HG03521 (cell line): ENCODE results near the gene USP1.

Experiments
- ATAC-seq: cut with Tn5 transposase; IDR thresholded peaks from one replicate; pipeline ENCODE4 v1.9.1; 2021; ENCODE audit warnings: mild to moderate bottlenecking, moderate library complexity; ENCODE audit not compliant: unreplicated experiment

The USP1 gene, protein sequence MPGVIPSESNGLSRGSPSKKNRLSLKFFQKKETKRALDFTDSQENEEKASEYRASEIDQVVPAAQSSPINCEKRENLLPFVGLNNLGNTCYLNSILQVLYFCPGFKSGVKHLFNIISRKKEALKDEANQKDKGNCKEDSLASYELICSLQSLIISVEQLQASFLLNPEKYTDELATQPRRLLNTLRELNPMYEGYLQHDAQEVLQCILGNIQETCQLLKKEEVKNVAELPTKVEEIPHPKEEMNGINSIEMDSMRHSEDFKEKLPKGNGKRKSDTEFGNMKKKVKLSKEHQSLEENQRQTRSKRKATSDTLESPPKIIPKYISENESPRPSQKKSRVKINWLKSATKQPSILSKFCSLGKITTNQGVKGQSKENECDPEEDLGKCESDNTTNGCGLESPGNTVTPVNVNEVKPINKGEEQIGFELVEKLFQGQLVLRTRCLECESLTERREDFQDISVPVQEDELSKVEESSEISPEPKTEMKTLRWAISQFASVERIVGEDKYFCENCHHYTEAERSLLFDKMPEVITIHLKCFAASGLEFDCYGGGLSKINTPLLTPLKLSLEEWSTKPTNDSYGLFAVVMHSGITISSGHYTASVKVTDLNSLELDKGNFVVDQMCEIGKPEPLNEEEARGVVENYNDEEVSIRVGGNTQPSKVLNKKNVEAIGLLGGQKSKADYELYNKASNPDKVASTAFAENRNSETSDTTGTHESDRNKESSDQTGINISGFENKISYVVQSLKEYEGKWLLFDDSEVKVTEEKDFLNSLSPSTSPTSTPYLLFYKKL

GRCh38 chr1:62436466-62437272, at the start of gene USP1:
USP1 (plus strand) TSS chr1:62437049; CDS start chr1:62439868, 2,819 bp downstream.
- ATAC-seq, result peak; percentile 74

DNA sequence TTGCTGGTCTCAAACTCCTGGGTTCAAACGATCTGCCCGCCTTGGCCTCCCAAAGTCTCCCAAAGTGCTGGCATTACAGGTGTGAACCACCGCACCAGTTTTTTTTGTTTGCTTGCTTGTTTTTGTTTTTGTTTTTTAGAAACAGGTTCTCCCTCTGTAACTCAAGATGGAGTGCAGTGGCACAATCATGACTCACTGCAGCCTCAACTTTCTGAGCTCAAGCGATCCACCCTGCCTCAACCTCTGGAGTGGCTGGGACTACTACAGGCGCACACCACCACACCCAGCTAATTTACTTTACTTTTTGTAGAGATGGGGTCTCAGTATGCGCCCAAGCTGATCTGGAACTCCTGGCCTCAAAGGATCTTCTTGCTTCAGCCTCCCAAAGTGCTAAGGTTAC, 47.3 kb upstream of the USP1 start:
- ATAC-seq, result no peak

- no peak for ATAC-seq
Measured at GRCh38 chr1:62390071-62390470, 46.8 kb upstream of the USP1 start.

GRCh38 chr1:62391369-62391971, 45.4 kb upstream of the USP1 start:
- no peak for ATAC-seq

GRCh38 chr1:62392951-62393350, 43.9 kb upstream of the USP1 start:
- no peak for ATAC-seq

- no peak for ATAC-seq
Measured at GRCh38 chr1:62394646-62395045, 42.2 kb upstream of the USP1 start.

DNA sequence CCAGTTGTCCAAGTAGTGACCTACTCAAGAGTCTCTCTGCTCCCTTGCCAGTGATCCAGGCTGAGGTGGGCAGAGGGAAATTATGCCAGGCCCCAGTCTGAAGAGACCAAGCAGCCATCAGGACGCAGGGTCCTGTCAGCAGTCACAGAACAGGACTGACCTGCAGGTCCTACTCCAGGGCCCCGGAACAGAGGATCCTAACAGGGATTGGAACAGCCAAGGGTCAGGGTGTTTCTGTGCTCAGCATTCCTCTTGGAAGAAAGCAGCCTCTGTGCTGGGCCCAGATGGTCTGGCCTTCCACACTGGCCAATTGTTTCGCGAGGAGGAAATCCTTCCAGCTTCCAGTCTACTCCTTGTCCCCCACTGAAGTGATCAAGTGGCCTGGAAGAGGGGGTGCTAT, 41.6 kb upstream of the USP1 start:
- ATAC-seq, result no peak

GRCh38 chr1:62396871-62397270, 40.0 kb upstream of the USP1 start:
- ATAC-seq, result no peak

GRCh38 chr1:62397301-62397700, 39.5 kb upstream of the USP1 start:
- ATAC-seq, result no peak

DNA sequence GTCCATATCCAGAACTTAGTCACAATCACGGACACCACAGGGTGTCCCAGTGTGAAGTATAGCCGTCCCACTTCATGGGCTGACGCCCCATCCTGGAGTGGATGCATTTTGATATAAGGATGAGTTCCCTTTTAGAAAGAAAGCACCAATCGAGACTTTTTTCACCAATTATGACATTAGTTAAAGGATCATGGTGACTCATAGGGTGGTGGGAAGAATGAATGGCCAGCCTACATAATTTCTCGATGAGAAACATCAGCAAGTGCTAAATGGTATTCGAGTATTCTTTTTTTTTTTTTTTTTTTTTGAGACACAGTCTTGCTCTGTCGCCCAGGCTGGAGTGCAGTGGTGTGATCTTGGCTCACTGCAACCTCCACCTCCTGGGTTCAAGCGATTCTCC, 38.5 kb upstream of the USP1 start:
- no peak for ATAC-seq

DNA sequence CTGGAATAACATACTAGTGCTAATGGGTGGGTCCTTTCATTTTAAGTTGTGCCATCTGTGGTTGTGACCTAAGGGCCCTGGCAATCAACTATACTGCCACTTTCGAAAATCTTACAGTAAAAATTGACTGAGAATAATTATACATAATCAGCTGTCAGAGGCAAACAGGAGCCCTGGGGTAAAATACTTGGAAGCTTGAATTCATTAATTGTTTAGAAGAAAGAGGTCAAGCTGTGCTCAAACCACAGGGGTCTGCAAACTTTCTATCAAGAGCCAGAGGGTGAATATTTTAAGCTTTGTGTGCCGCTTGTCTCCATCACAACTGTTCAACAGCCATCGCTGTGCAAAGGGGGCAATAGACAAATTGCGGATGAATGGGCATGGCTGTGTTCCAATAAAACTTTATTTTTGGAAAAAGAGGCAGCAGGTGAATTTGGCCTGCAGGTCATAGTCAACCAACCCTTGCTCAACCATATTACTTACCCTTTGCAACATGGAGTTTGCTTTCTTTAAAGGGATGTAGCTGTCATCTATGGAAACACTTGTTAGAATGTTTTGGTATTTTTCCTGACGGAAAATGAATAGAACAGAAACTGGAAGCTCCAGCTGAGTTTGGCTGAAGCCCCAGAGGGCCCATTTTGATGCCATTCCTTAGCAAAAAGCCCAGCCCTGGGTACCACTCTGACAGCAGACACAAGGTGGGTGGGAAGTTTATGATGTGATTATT, 35.7 kb upstream of the USP1 start:
- ATAC-seq, result no peak

DNA sequence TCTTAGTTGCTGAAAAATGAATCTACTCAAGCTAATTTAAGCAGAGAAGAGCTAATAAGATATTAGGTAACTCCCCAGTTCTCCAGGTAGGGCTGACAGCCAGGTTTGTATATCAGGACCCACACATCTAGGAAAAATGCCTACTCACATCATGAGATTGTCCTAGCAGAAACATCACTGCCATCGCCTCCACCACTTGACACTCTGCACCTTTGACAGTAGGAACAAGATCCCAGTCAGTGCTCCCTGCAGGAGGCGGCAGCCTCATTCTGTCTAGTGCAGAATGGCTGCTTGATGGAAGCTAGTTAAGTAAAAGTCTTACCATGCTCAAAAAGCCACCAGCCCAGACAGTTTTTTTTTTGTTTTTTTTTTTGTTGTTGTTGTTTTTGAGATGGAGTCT, 31.6 kb upstream of the USP1 start:
- no peak for ATAC-seq

DNA sequence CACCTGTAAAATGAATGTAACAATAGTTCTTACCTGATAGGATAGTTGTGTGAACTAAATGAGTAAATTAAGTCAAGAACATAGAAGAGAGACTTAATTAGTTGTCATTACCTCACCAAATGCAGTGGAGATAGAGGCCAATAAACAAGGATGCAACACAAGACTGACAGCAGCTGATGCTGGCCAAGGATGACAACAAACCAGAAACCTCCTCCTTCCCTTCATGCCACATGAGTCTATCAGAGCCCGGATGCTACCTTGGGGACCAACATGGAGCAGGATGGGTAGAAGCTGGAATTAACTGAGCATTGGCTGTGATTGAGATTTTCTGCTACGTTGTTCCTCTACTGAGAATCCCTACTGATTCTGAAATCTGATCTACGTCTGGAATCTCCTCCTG, 30.3 kb upstream of the USP1 start:
- ATAC-seq, result no peak

- no peak for ATAC-seq
Measured at GRCh38 chr1:62407398-62408009, 29.3 kb upstream of the USP1 start.

DNA sequence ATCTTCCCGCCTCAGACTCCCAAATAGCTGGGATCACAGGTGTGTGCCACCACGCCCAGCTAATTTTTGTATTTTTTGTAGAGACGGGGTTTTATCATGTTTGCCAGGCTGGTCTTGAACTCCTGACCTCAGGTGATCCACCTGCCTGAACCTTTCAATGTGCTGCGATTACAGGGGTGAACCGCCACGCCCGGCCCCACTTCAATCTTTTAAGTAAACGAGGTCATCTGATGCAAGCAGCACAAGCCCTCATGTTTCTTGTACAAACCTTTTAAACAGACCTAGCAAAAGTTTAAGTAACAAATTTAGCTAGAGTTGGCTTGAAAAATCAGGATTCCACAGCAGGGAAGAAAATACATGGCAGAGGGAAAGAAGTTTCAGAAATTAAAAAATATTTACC, 21.2 kb upstream of the USP1 start:
- no peak for ATAC-seq

DNA sequence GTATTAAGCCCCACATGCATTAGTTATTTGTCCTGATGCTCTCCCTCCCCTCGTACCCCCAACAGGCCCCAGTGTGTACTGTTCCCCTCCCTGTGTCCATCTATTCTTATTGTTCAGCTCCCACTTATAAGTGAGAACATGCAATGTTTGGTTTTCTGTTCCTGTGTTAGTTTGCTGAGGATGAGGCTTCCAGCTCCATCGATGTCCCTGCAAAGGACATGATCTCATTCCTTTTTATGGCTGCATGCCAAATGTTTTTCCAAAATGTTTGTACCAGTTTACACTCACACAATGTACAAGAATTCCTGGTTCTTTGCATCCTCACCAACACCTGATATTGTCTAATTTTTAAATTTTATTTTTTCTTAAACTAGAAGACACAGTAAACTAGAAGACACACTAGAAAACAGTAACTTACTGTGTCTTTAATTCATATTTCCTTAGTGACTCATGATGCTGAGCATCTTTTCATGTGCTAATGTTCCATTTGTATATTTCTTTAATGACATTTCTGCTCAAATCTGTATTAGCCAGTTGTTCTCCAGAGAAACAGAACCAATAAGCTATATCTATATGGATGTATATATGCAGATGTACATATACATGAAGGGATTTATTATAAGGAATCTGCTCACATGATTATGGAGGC, 19.4 kb upstream of the USP1 start:
- ATAC-seq, result no peak

DNA sequence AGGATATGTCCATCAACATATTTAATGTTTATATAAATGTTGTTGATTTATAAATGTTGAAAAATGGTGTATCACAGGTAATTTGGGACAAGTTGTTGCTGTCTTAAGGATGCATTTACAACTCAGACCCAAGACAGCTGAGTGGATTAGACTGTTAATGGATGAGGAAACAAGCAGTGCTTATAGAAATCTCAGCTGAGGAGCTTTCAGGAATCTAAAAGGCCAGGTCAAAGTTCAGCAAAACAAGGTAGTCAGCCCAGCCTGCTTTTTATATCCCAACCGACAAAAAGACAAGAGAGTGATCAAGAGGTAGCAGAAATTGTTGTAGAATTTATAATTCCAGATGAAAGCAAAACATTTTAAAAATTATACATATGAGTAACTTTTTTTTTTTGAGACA, 16.6 kb upstream of the USP1 start:
- no peak for ATAC-seq

- no peak for ATAC-seq
Measured at GRCh38 chr1:62423580-62424242, 13.1 kb upstream of the USP1 start.

GRCh38 chr1:62424411-62424810, 12.4 kb upstream of the USP1 start:
- no peak for ATAC-seq
